DMS153 treated with DMSO at 0.1 percent for 48 hours (cell line): ENCODE measurements around the gene VWA2.
"Not testable (repeated sequence)": the region's sequence is repeated elsewhere in the genome, so short reads cannot be mapped to it uniquely, and the experiment has no call there.

Source experiments
- DNase-seq: peaks from one replicate; lab custom pipeline; 2025; ENCODE audit not compliant: unreplicated experiment; lab: John Stamatoyannopoulos, UW

The VWA2 gene

GRCh38 chr10:114315566-114316420, 76.7 kb downstream of the VWA2 start:
- no peak for DNase-seq

GRCh38 chr10:114316744-114317143, 77.7 kb downstream of the VWA2 start:
- DNase-seq, result no peak

GRCh38 chr10:114319406-114320248, 80.6 kb downstream of the VWA2 start:
- DNase-seq, result no peak

GRCh38 chr10:114320249-114321116, 81.4 kb downstream of the VWA2 start:
- no peak for DNase-seq

GRCh38 chr10:114322344-114322743, 83.3 kb downstream of the VWA2 start:
- no peak for DNase-seq

GRCh38 chr10:114323023-114323422, 84.0 kb downstream of the VWA2 start:
- DNase-seq, result no peak

GRCh38 chr10:114326795-114327194, 87.7 kb downstream of the VWA2 start:
- no peak for DNase-seq

- no peak for DNase-seq
These were observed 88.7 kb downstream of the VWA2 start for GRCh38 chr10:114327537-114328440.

GRCh38 chr10:114328441-114328812, 89.4 kb downstream of the VWA2 start:
- no peak for DNase-seq

GRCh38 chr10:114328874-114329273, 89.8 kb downstream of the VWA2 start:
- DNase-seq, result no peak

GRCh38 chr10:114329634-114330365, 90.7 kb downstream of the VWA2 start:
- DNase-seq, result no peak

- DNase-seq, result no peak
These were observed 93.5 kb downstream of the VWA2 start for GRCh38 chr10:114332301-114333192.

GRCh38 chr10:114333441-114333840, 94.4 kb downstream of the VWA2 start:
- not testable (repeated sequence) for DNase-seq

GRCh38 chr10:114334301-114334700, 95.2 kb downstream of the VWA2 start:
- DNase-seq, result no peak

GRCh38 chr10:114335614-114336013, 96.6 kb downstream of the VWA2 start:
- DNase-seq, result no peak

- peak; percentile 19 for DNase-seq
These were observed 97.9 kb downstream of the VWA2 start for GRCh38 chr10:114336823-114337509.

- no peak for DNase-seq
These were observed 98.7 kb downstream of the VWA2 start for GRCh38 chr10:114337510-114338462.
